ENCODE data around the gene ACVR2B. TPM values are rescaled to one million over a fixed set of nuclear protein-coding genes. Genes with fewer than 3 reads are reported as not detected.

Gene ACVR2B
- total RNA-seq, 1 experiment from 2014 or later, result 1.8 TPM

- Histone ChIP-seq H3K4me1 (ENCODE audit: insufficient read depth, low read length) (no peaks in the 10 kb centered on the region), H3K9me3 (ENCODE audit: low read length) (no peaks in the 10 kb centered on the region), H3K9ac (ENCODE audit: low read length) (no peak overlapping the region), H3F3A (ENCODE audit: low read length, unreplicated experiment) (no peaks in the 10 kb centered on the region), H3K4me3 (ENCODE audit: low read length) (no peak overlapping the region), H3K36me3 (ENCODE audit: low read depth, low read length) (no peaks in the 10 kb centered on the region), H3K27ac (ENCODE audit: low read length) (no peak overlapping the region), H3K4me2 (ENCODE audit: low read length) (no peak overlapping the region), H3K27me3 (ENCODE audit: low read length) (no peaks in the 10 kb centered on the region), H3K79me2 (ENCODE audit: low read length) (no peaks in the 10 kb centered on the region), H2AFZ (ENCODE audit: low read length) (no peak overlapping the region), H4K20me1 (ENCODE audit: low read length) (no peaks in the 10 kb centered on the region), H3K9me2 (replicated peaks; ENCODE audit: low read length) (no peaks in the 10 kb centered on the region)
- ATAC-seq (no peak), DNase-seq (no peak)
- ChIA-PET CTCF (interaction anchor here (0.6 to 1.7 kb wide), 2 partner anchors 16 to 134 kb away, joined by 5 to 8 read pairs; partner anchors contain the start of genes EXOG and XYLB), POLR2A (ENCODE audit: unreplicated experiment) (interaction anchor here (0.5 kb wide), 1 partner anchor 362 kb away, joined by 4 read pairs; no protein-coding TSS in a partner anchor)
- intact Hi-C loops (cut with micrococcal nuclease), result loop anchor here (10.0 kb wide), 1 partner anchor 475 kb away; no protein-coding TSS in a partner anchor
- TF ChIP-seq, protein P1, sequence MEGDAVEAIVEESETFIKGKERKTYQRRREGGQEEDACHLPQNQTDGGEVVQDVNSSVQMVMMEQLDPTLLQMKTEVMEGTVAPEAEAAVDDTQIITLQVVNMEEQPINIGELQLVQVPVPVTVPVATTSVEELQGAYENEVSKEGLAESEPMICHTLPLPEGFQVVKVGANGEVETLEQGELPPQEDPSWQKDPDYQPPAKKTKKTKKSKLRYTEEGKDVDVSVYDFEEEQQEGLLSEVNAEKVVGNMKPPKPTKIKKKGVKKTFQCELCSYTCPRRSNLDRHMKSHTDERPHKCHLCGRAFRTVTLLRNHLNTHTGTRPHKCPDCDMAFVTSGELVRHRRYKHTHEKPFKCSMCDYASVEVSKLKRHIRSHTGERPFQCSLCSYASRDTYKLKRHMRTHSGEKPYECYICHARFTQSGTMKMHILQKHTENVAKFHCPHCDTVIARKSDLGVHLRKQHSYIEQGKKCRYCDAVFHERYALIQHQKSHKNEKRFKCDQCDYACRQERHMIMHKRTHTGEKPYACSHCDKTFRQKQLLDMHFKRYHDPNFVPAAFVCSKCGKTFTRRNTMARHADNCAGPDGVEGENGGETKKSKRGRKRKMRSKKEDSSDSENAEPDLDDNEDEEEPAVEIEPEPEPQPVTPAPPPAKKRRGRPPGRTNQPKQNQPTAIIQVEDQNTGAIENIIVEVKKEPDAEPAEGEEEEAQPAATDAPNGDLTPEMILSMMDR (conservative IDR thresholded peaks at IDR 0.05; ENCODE audit: low read depth, low read length), result no peak
- TF ChIP-seq EZH2phosphoT487 (IDR thresholded peaks at IDR 0.05; ENCODE audit: borderline replicate concordance, low read length) (no peak), EZH2 (IDR thresholded peaks at IDR 0.05; ENCODE audit: low read length, unreplicated experiment) (no peak)
- BruUV-seq (replicated peaks), result no TSS peak
These were observed 26.4 kb downstream of the ACVR2B start for GRCh38 chr3:38480093-38480445.

GRCh38 chr3:38480930-38481329, 27.2 kb downstream of the ACVR2B start:
- Histone ChIP-seq H2AFZ (ENCODE audit: low read length) (no peak overlapping the region), H4K20me1 (ENCODE audit: low read length) (no peaks in the 10 kb centered on the region), H3K4me2 (ENCODE audit: low read length) (no peak overlapping the region), H3K36me3 (ENCODE audit: low read depth, low read length) (no peaks in the 10 kb centered on the region), H3K4me3 (ENCODE audit: low read length) (no peak overlapping the region), H3K27me3 (ENCODE audit: low read length) (no peaks in the 10 kb centered on the region), H3K4me1 (ENCODE audit: insufficient read depth, low read length) (no peaks in the 10 kb centered on the region), H3F3A (ENCODE audit: low read length, unreplicated experiment) (no peaks in the 10 kb centered on the region), H3K79me2 (ENCODE audit: low read length) (no peaks in the 10 kb centered on the region), H3K9me3 (ENCODE audit: low read length) (no peaks in the 10 kb centered on the region), H3K9ac (ENCODE audit: low read length) (no peak overlapping the region), H3K9me2 (replicated peaks; ENCODE audit: low read length) (no peaks in the 10 kb centered on the region), H3K27ac (ENCODE audit: low read length) (no peak overlapping the region)
- TF ChIP-seq, protein P1 (conservative IDR thresholded peaks at IDR 0.05; ENCODE audit: low read depth, low read length), result no peak
- no peak for TF ChIP-seq EZH2phosphoT487 (IDR thresholded peaks at IDR 0.05; ENCODE audit: borderline replicate concordance, low read length)
- no peak for TF ChIP-seq EZH2 (IDR thresholded peaks at IDR 0.05; ENCODE audit: low read length, unreplicated experiment)
- ChIA-PET CTCF (interaction anchor here (1.7 kb wide), 1 partner anchor 134 kb away, joined by 8 read pairs; the partner anchor contains the start of gene XYLB), POLR2A (ENCODE audit: unreplicated experiment) (no interaction called here)
- intact Hi-C loops (cut with micrococcal nuclease), result loop anchor here (10.0 kb wide), 1 partner anchor 476 kb away; no protein-coding TSS in a partner anchor
- no TSS peak for BruUV-seq (replicated peaks)
- no peak for ATAC-seq
- no peak for DNase-seq

DNA sequence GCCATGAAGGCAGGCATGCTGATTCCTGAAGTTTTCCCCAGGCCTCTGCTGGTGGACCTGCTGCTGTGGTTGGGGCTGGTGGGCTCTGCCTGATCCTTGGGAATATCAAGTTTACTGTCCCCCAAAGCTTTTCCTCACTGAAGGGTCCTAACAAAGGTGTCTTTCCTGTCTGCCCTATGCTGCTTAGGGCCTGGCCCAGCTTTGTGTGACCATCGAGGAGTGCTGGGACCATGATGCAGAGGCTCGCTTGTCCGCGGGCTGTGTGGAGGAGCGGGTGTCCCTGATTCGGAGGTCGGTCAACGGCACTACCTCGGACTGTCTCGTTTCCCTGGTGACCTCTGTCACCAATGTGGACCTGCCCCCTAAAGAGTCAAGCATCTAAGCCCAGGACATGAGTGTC, 29.3 kb downstream of the ACVR2B start:
- ATAC-seq (no peak), DNase-seq (no peak)
- H2AFZ ChIP-seq (ENCODE audit: low read length), result no peak overlapping the region
- no peaks in the 10 kb centered on the region for H3K36me3 ChIP-seq (ENCODE audit: low read depth, low read length)
- CTCF ChIA-PET, result no interaction called here
- intact Hi-C loops (cut with micrococcal nuclease), result loop anchor here (10.0 kb wide), 1 partner anchor 478 kb away; no protein-coding TSS in a partner anchor
- H3K27me3 ChIP-seq (ENCODE audit: low read length), result no peaks in the 10 kb centered on the region
- H3K9me2 ChIP-seq (replicated peaks; ENCODE audit: low read length), result no peaks in the 10 kb centered on the region
- H3K9me3 ChIP-seq (ENCODE audit: low read length), result no peaks in the 10 kb centered on the region
- H3K9ac ChIP-seq (ENCODE audit: low read length), result no peak overlapping the region
- no TSS peak for BruUV-seq (replicated peaks)
- H3F3A ChIP-seq (ENCODE audit: low read length, unreplicated experiment), result no peaks in the 10 kb centered on the region
- H3K4me2 ChIP-seq (ENCODE audit: low read length), result no peak overlapping the region
- TF ChIP-seq EZH2phosphoT487 (IDR thresholded peaks at IDR 0.05; ENCODE audit: borderline replicate concordance, low read length) (no peak), EZH2 (IDR thresholded peaks at IDR 0.05; ENCODE audit: low read length, unreplicated experiment) (no peak)
- TF ChIP-seq, protein P1 (conservative IDR thresholded peaks at IDR 0.05; ENCODE audit: low read depth, low read length), result no peak
- H3K4me3 ChIP-seq (ENCODE audit: low read length), result no peak overlapping the region
- no peaks in the 10 kb centered on the region for H4K20me1 ChIP-seq (ENCODE audit: low read length)
- H3K27ac ChIP-seq (ENCODE audit: low read length), result no peak overlapping the region
- H3K79me2 ChIP-seq (ENCODE audit: low read length), result no peaks in the 10 kb centered on the region
- no peaks in the 10 kb centered on the region for H3K4me1 ChIP-seq (ENCODE audit: insufficient read depth, low read length)
- POLR2A ChIA-PET (ENCODE audit: unreplicated experiment), result no interaction called here

All from PC-3 (cell line).